ENCODE data around the gene MCOLN1. TPM values are rescaled to one million over a fixed set of nuclear protein-coding genes. Genes with fewer than 3 reads are reported as not detected.

MCOLN1 gene
- total RNA-seq, 6 experiments from 2014 or later = 9.8 to 25.2 (median 17.7) TPM

DNA sequence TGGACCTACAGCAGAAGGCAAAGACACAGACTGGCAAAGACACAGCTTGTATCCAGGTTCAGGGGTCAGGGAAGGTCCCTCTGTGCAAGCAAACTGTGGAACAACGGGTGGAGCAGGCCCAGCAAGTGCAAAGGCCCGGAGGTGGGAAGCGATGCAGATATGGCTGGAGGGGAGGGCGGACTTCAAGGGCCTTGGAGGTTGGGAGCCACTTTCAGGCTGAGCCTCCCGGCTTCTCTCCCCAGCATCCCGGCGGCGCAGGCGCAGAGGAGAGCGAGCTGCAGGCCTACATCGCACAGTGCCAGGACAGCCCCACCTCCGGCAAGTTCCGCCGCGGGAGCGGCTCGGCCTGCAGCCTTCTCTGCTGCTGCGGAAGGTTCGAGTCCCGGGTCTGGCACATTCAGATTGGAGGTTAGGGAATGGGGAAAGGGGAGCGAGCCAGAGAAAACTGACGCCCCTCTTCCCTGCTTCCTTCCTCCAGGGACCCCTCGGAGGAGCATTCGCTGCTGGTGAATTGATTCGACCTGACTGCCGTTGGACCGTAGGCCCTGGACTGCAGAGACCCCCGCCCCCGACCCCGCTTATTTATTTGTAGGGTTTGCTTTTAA, 11.0 kb downstream of the MCOLN1 start:
- peaks cover 0 to 10% (median 0%) of the 10 kb centered on the region in 4 donors for H3K4me1 ChIP-seq
- H3K4me3 ChIP-seq = peak overlapping the region; percentile 80 to 92 (median 83)
- intact Hi-C loops (cut with DNase I) = loop anchor here in 1 of 2 donors (10.0 kb wide), 1 partner anchor 159 kb away; no protein-coding TSS in a partner anchor
- no peaks in the 10 kb centered on the region for H3K9me3 ChIP-seq
- no peaks in the 10 kb centered on the region for H3K27me3 ChIP-seq
- peaks cover 0 to 8% (median 3%) of the 10 kb centered on the region in 4 donors for H3K36me3 ChIP-seq
- 3% methylated on average over 7 of the region's 30 CpGs for WGBS (ENCODE audit: insufficient coverage, low coverage, low lambda C conversion rate, missing lambda C conversion rate)
- peak overlapping the region; percentile 50 to 84 (median 66) for H3K27ac ChIP-seq
- TF ChIP-seq, protein P1, sequence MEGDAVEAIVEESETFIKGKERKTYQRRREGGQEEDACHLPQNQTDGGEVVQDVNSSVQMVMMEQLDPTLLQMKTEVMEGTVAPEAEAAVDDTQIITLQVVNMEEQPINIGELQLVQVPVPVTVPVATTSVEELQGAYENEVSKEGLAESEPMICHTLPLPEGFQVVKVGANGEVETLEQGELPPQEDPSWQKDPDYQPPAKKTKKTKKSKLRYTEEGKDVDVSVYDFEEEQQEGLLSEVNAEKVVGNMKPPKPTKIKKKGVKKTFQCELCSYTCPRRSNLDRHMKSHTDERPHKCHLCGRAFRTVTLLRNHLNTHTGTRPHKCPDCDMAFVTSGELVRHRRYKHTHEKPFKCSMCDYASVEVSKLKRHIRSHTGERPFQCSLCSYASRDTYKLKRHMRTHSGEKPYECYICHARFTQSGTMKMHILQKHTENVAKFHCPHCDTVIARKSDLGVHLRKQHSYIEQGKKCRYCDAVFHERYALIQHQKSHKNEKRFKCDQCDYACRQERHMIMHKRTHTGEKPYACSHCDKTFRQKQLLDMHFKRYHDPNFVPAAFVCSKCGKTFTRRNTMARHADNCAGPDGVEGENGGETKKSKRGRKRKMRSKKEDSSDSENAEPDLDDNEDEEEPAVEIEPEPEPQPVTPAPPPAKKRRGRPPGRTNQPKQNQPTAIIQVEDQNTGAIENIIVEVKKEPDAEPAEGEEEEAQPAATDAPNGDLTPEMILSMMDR (IDR thresholded peaks at IDR 0.05) = no peak
- TF ChIP-seq POLR2A (IDR thresholded peaks at IDR 0.05) = no peak
- ATAC-seq = peak in 2 of 4 donors; percentile 3
- DNase-seq = peak in 2 of 3 donors; percentile 62 to 71

DNA sequence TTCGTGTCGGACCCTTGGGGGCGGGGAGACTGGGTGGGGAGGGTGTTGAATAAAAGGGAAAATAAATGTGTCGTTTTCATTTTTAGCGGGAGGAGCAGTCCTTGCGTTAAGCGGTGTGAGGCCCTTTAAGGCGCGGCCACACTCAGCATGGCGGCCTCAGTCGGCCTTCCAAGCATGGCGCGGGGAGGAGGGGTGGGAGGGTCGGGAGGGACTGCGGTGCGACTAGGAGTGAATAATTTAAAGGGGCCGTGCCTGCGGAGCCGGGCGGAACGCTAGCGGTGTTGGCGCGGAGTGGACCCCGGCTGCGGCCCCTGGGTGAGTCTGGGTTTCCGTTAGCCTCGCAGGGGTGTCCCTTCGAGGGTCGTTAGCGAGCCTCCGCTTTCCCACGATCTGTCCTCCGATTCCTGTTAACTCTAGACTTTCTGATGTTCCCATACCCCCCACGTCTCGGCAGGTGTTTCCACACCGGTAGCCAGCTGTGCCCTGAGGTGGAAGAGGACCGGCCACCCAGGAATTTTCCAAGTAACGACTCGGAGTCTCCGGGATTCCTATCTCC, 11.6 kb downstream of the MCOLN1 start:
- peak overlapping the region; percentile 50 to 84 (median 66) for H3K27ac ChIP-seq
- 0% methylated on average over 10 of the region's 41 CpGs for WGBS (ENCODE audit: insufficient coverage, low coverage, low lambda C conversion rate, missing lambda C conversion rate)
- peak; percentile 65 to 71 (median 69) for ATAC-seq
- H3K4me1 ChIP-seq = peaks cover 0 to 10% (median 0%) of the 10 kb centered on the region in 4 donors
- peak; percentile 59 for TF ChIP-seq POLR2A (IDR thresholded peaks at IDR 0.05)
- TF ChIP-seq, protein P1 (IDR thresholded peaks at IDR 0.05) = no peak
- H3K9me3 ChIP-seq = no peaks in the 10 kb centered on the region
- peaks cover 0 to 12% (median 3%) of the 10 kb centered on the region in 4 donors for H3K36me3 ChIP-seq
- H3K27me3 ChIP-seq = no peaks in the 10 kb centered on the region
- DNase-seq = peak; percentile 86 to 89 (median 89)
- H3K4me3 ChIP-seq = peak overlapping the region; percentile 80 to 92 (median 83)
- intact Hi-C loops (cut with DNase I) = loop anchor here in 1 of 2 donors (10.0 kb wide), 1 partner anchor 159 kb away; no protein-coding TSS in a partner anchor

DNA sequence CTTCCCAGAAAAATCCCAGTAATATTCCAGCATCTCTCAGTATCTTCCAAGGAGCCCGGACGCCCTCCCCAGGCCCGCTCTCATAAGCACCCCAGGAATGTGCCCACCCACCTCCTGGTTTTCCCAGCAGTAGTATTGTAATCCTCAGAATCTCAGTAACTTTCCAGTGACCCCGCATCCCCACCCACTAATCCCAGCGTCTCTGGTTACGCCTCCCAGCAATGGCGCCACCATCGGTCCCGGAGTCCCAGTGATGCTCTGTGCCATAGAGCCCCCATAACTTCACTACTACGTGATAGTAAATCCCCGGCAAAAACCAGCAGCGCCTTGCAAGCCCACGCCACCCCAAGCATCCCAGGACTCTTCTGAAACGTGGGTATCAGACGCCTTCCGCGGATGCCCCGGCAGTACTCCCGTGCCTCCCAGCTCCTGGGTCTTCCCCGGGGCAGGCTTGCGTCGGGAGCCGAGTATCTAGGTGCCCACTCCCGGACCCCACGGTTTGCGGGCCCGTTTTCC, 12.2 kb downstream of the MCOLN1 start:
- Histone ChIP-seq H3K27me3 (no peaks in the 10 kb centered on the region), H3K4me1 (peaks cover 0 to 10% (median 0%) of the 10 kb centered on the region in 4 donors), H3K36me3 (peaks cover 0 to 13% (median 3%) of the 10 kb centered on the region in 4 donors), H3K27ac (peak overlapping the region; percentile 66 to 90 (median 84)), H3K9me3 (no peaks in the 10 kb centered on the region), H3K4me3 (peak overlapping the region; percentile 80 to 92 (median 83))
- TF ChIP-seq POLR2A (IDR thresholded peaks at IDR 0.05) = no peak
- TF ChIP-seq, protein P1 (IDR thresholded peaks at IDR 0.05) = peak in 1 of 4 donors; percentile 5
- peak; percentile 9 to 36 (median 24) for ATAC-seq
- peak in 2 of 3 donors; percentile 59 to 62 for DNase-seq
- WGBS (ENCODE audit: insufficient coverage, low coverage, low lambda C conversion rate, missing lambda C conversion rate) = 0% methylated on average over 5 of the region's 27 CpGs
- intact Hi-C loops (cut with DNase I) = loop anchor here in 1 of 2 donors (10.0 kb wide), 1 partner anchor 160 kb away; no protein-coding TSS in a partner anchor

DNA sequence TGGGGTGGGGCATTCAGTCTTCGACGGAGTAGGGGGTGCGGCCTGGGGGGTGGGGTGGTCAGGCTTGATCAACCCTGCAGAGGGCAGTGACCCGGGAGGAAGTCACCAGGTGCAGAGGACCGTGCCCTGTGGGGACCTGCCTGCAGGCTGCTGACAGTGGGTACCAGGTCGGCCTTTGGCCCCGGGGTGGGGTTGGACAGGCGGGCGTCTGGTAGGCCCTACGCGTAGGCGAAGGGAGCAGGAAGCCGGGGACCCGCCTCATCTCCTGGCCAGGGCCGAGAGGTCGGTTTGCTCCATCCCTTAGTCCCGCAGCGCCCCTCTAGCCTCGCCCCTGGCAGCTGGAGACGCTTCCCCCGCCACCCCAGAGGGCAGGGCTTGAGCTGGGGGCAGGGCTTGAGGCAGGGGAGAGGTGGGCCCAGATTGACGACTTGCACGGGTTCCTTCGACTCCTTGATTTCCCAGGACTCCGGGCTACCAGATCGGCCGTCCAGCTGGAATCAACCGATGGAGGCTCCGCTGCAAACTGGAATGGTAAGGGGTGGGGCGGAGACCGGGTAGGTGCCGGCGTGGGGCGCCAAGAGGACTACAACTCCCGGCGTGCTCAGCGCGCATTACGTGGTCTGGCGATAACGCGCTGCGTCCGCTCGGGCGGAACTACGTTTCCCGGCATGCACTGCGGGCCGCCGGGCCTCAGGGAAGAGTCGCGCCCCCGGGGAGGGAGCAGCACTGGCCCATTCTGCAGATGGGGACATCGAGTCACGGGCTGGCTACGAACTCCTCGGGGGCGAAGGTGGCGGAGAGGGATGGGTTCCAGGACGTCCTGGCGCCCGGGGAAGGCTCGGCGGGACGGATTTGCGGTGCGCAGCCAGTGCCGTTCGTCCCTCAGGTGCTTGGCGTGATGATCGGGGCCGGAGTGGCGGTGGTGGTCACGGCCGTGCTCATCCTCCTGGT, 12.9 kb downstream of the MCOLN1 start, which contains the start of gene PNPLA6:
Gene PNPLA6, plus strand, starts transcription at position 671 of the 951 bp plus-strand sequence. Its CDS starts 72 bp downstream, at position 743.
- peaks cover 0 to 16% (median 3%) of the 10 kb centered on the region in 4 donors for H3K36me3 ChIP-seq
- peak; percentile 68 for TF ChIP-seq POLR2A (IDR thresholded peaks at IDR 0.05)
- TF ChIP-seq, protein P1 (IDR thresholded peaks at IDR 0.05) = no peak
- peak within 1 kb of the TSS; percentile 80 to 92 (median 83) for H3K4me3 ChIP-seq
- intact Hi-C loops (cut with DNase I) = loop anchor here in 1 of 2 donors (10.0 kb wide), 1 partner anchor 161 kb away; no protein-coding TSS in a partner anchor
- peak; percentile 97 to 98 (median 98) for DNase-seq
- peaks cover 0 to 10% (median 0%) of the 10 kb centered on the region in 4 donors for H3K4me1 ChIP-seq
- peak within 1 kb of the TSS; percentile 66 to 90 (median 84) for H3K27ac ChIP-seq
- H3K27me3 ChIP-seq = no peaks in the 10 kb centered on the region
- ATAC-seq = peak; percentile 86 to 88 (median 86)
- WGBS (ENCODE audit: insufficient coverage, low coverage, low lambda C conversion rate, missing lambda C conversion rate) = 0% methylated on average over 3 of the region's 76 CpGs
- no peaks in the 10 kb centered on the region for H3K9me3 ChIP-seq

All from right lobe of liver (tissue), 6 donors.